Measurements from ENCODE around the gene TRIM43. TPM values are rescaled to one million over a fixed set of nuclear protein-coding genes. Genes with fewer than 3 reads are reported as not detected.
"Not testable (repeated sequence)": the region's sequence is repeated elsewhere in the genome, so short reads cannot be mapped to it uniquely, and the experiment has no call there.

TRIM43 gene
- total RNA-seq, 1 experiment from 2014 or later = not detected

- H3K9me3 ChIP-seq (replicated peaks) = not testable (repeated sequence)
These were observed 16.6 kb downstream of the TRIM43 start for GRCh38 chr2:95608356-95608755.

GRCh38 chr2:95609764-95610163 lies 18.0 kb downstream of the TRIM43 start:
- not testable (repeated sequence) for H3K27me3 ChIP-seq (replicated peaks); DNase-seq (ENCODE audit: low read depth in 1 of 2, low spot score in 2 of 2); H3K27ac ChIP-seq; H3K36me3 ChIP-seq; H3K9me3 ChIP-seq (replicated peaks); H3K4me3 ChIP-seq; H3K4me1 ChIP-seq (replicated peaks)

More at GRCh38 chr2:95608356-95608755, 16.6 kb downstream of the TRIM43 start:
- H3K4me3 ChIP-seq; DNase-seq (ENCODE audit: low read depth in 1 of 2, low spot score in 2 of 2); H3K36me3 ChIP-seq; H3K27ac ChIP-seq; H3K4me1 ChIP-seq (replicated peaks); H3K27me3 ChIP-seq (replicated peaks): not testable (repeated sequence)

DNA sequence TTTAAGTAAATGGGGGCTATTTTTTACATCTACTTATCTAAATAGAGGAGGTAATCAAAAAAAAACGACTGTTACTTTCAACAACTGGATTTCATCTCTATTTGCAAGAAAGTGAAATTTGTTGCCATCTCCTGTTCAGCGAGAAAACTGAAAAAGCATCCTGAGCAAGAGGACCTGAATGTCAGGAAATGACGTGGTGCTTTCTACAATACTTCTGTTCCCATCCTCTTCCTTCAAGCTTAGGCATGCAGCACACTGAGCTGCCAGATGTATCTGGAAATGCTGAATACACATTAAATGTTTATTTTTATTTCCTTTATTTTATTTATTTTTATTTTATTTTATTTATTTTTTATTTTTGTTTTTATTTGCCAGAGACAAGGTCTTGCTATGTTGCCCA lies 21.2 kb downstream of the TRIM43 start:
- not testable (repeated sequence) for H3K27ac ChIP-seq; H3K4me1 ChIP-seq (replicated peaks); DNase-seq (ENCODE audit: low read depth in 1 of 2, low spot score in 2 of 2); H3K4me3 ChIP-seq; H3K27me3 ChIP-seq (replicated peaks); H3K36me3 ChIP-seq; H3K9me3 ChIP-seq (replicated peaks)

DNA sequence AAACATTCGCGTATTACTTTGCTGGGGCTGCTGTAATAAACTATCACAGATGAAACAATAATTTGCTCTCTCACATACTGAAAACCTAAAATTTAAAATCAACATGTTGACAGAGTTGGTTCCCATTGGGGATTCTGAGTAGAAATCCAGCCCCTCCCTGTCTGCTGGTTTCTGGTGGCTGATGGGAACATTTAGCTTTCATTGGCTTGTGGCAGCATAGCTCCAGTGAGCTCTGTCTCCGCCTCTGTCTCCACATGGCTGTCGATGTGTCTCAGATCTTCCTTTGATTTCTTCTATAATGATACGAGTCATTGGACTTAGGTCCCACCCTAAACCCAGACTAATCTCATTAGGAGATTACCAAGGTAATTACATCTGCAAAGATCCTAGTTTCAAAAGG lies 30.9 kb downstream of the TRIM43 start:
- not testable (repeated sequence) for H3K27ac ChIP-seq; H3K4me1 ChIP-seq (replicated peaks); H3K9me3 ChIP-seq (replicated peaks); DNase-seq (ENCODE audit: low read depth in 1 of 2, low spot score in 2 of 2); H3K27me3 ChIP-seq (replicated peaks); H3K4me3 ChIP-seq; H3K36me3 ChIP-seq

DNA sequence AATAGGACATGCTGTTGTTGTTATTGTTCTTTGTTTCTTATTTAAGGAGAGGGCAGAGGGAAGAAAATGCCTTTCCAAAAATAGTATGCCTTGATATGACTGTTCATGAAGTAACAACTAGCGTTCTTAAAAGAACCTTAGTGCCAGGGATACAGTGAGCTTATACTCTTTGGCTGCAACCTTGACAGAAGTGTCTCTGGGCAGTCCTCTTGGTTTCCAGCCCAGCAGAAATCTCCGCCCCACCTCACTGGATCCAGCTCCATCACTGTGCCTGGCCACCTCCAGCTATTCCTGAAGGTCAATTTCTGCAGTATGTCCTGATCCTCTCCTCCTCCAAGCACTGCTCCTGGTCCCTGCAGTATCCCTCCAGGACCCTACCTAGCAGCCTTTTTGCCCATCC lies 39.2 kb downstream of the TRIM43 start:
- H3K9me3 ChIP-seq (replicated peaks); H3K27ac ChIP-seq; DNase-seq (ENCODE audit: low read depth in 1 of 2, low spot score in 2 of 2); H3K36me3 ChIP-seq; H3K4me3 ChIP-seq; H3K27me3 ChIP-seq (replicated peaks); H3K4me1 ChIP-seq (replicated peaks): not testable (repeated sequence)

GRCh38 chr2:95633626-95634259 lies 41.9 kb downstream of the TRIM43 start:
- DNase-seq (ENCODE audit: low read depth in 1 of 2, low spot score in 2 of 2); H3K27ac ChIP-seq; H3K9me3 ChIP-seq (replicated peaks); H3K36me3 ChIP-seq; H3K4me1 ChIP-seq (replicated peaks); H3K4me3 ChIP-seq; H3K27me3 ChIP-seq (replicated peaks): not testable (repeated sequence)

DNA sequence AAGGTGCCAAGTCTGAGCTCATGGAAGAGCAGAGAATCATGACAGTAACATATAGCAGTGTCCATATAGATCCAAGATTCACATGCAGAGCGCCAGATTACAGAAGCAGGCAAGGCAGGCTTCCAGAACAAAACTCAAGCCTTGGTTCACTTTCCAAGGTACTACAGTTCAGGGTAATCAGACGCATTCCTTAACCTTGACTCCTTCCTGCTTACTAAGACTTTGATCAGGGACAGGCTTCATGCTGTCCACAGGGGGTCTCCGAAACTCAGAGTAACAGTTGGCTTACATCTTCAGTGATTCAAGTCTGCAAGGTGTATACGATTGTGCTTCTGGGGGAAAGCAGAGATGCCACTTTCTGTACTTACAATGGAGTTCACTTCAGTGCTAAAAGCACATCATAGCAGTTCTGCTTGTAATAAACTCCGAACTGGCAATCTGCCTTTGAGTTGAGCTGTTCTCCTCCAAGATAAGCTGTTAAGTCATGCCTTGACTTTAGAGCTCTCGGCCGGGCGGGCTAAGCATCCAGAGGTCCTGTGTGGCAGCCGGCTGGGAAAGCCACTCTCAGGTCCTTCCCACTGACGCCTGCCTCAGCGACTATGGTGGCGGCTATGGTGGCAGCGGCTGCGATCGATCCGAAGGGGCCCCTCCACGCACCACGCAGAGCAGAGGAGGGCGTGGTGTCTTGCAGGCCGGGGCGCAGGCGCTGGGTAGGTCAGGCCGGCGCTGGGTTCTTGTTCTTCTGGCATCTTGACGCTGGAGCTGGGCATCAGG lies 48.9 kb downstream of the TRIM43 start:
- H3K4me1 ChIP-seq (replicated peaks); H3K36me3 ChIP-seq; H3K9me3 ChIP-seq (replicated peaks); DNase-seq (ENCODE audit: low read depth in 1 of 2, low spot score in 2 of 2); H3K27ac ChIP-seq; H3K27me3 ChIP-seq (replicated peaks); H3K4me3 ChIP-seq: not testable (repeated sequence)

DNA sequence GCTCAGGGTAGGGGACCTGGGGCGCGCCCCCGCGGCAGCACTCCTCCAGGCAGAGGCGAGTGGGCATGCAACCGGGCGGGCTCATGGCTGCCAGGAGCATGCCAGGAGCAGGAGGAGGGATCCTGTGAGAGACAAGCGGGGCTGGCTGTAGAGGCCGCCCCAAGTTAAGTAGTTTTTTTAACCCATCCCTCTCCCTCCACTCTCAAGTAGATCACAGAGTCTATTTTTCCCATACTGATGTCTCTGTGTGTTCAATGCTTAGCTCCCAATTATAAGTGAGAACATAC lies 49.4 kb downstream of the TRIM43 start:
- not testable (repeated sequence) for DNase-seq (ENCODE audit: low read depth in 1 of 2, low spot score in 2 of 2); H3K9me3 ChIP-seq (replicated peaks); H3K4me3 ChIP-seq; H3K27ac ChIP-seq; H3K27me3 ChIP-seq (replicated peaks); H3K36me3 ChIP-seq; H3K4me1 ChIP-seq (replicated peaks)

GRCh38 chr2:95641787-95642186 lies 50.0 kb downstream of the TRIM43 start:
- H3K4me3 ChIP-seq = not testable (repeated sequence)

DNA sequence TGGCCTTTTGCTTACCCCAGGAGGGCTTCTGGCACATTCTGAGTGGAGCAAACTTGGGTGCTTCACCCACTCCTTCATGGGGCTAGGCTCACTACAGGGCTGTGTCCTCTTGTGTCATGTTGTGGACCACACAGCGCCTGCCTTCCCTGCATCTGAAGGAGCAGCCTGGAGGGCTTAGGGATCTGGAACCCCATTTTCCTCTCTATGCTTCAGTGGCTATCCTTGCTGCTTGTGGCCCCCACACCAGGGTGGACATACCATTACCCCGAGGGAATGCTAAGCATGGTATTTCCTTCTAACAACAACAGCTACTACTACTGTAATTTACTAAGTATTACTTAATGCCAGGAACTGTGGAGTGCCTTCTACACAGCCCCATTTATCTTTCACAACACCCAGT lies 50.6 kb downstream of the TRIM43 start:
- not testable (repeated sequence) for H3K4me3 ChIP-seq; H3K4me1 ChIP-seq (replicated peaks); H3K36me3 ChIP-seq; H3K9me3 ChIP-seq (replicated peaks); H3K27me3 ChIP-seq (replicated peaks)
- peak in 1 of 2 experiments; percentile 55 for DNase-seq (ENCODE audit: low read depth in 1 of 2, low spot score in 2 of 2)
- H3K27ac ChIP-seq = peak overlapping the region; percentile 90

More at GRCh38 chr2:95641787-95642186, 50.0 kb downstream of the TRIM43 start:
- H3K9me3 ChIP-seq (replicated peaks); H3K4me1 ChIP-seq (replicated peaks); H3K36me3 ChIP-seq; H3K27ac ChIP-seq; H3K27me3 ChIP-seq (replicated peaks): not testable (repeated sequence)
- peak; percentile 60 to 87 for DNase-seq (ENCODE audit: low read depth in 1 of 2, low spot score in 2 of 2)

- H3K27ac ChIP-seq; H3K36me3 ChIP-seq; H3K9me3 ChIP-seq (replicated peaks); DNase-seq (ENCODE audit: low read depth in 1 of 2, low spot score in 2 of 2); H3K27me3 ChIP-seq (replicated peaks); H3K4me1 ChIP-seq (replicated peaks); H3K4me3 ChIP-seq: not testable (repeated sequence)
These were observed 51.1 kb downstream of the TRIM43 start for GRCh38 chr2:95642951-95643350.

DNA sequence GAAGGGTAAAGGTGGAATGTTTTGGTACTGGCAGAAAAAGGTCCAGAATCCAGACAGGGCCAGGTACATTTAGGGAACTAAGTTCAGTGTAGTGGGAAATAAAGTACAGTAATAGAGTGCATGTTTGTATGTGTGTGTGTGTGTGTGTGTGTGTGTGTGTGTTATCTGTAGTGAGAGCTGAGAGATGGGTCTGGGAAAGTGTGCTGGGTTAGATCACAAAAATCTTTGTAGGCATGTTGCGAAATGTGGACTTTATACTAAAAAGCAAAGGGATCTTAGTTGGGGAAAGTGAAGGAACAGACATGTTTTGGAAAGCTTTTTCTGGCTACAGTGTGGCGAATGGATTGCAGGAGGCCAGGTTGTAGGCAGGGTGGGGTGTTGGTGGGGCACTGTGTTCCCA lies 53.5 kb downstream of the TRIM43 start:
- H3K27me3 ChIP-seq (replicated peaks); H3K36me3 ChIP-seq; H3K27ac ChIP-seq; DNase-seq (ENCODE audit: low read depth in 1 of 2, low spot score in 2 of 2); H3K4me1 ChIP-seq (replicated peaks); H3K9me3 ChIP-seq (replicated peaks); H3K4me3 ChIP-seq: not testable (repeated sequence)

DNA sequence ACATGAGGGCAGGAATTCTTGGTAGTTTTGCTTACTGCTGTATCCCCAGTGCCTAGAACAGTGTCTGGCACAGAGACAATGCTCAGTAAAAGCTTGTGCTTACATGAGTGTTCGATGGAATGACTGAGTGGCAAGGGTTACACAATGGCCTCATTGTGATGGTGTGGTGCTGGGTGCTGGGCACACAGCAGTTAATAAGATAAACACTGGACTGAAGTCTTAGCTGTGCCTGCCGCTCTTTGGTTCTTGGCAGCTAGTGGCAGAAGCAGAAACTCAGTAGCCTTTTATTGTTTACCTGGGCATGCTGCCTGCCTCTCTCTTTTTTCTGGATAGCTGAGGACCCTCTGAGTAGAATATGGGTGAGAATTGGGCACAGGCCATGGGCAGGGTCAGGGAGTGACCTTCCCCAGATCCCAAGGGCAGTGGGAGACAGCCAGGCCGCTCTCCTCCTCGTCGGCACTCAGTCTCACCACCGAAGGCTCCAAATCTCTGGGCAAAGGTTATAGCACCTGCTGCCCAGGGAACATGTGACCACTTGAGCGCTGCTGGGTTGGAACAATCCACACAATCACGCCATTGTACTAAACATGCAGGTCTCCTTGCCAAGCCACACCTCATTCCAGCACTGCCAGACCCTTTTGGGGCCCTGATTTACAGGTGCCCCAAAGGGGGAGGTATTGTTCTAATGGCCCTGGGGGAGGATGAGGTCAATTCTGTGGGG lies 54.6 kb downstream of the TRIM43 start:
- not testable (repeated sequence) for DNase-seq (ENCODE audit: low read depth in 1 of 2, low spot score in 2 of 2); H3K36me3 ChIP-seq; H3K9me3 ChIP-seq (replicated peaks); H3K27ac ChIP-seq; H3K27me3 ChIP-seq (replicated peaks); H3K4me3 ChIP-seq; H3K4me1 ChIP-seq (replicated peaks)

DNA sequence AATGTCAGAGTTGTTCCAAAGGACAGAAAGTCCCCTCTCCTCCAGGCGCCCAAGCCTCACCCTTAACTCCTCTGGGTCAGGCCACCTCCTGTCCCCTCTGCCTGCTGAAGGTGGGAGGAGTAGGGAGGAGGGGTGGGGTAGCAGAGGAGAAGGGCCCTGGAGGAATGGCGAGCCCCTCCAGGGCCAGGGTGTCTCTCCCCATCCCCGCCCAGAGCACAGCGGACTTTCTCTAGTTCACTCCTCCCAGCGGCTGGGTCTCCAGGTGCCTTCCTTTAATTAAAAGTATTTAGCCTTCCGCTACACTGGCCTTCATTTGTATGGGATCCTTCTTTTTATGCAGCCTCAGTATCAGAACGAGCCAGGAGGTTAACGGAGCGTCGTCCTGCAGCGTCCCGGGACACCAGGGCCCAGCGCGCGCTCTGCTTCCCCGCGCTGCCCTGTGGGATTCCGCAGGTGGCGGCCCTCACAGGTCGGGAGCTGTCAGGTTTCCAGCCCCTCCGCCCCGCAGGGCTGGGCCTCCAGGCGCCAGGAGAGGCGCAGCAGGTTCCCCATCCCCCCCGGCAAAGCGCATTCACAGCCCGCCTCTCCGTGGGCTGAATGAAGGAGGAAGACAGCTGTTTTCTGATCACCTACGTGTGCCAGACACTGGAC lies 57.2 kb downstream of the TRIM43 start:
- H3K9me3 ChIP-seq (replicated peaks); DNase-seq (ENCODE audit: low read depth in 1 of 2, low spot score in 2 of 2); H3K4me1 ChIP-seq (replicated peaks); H3K4me3 ChIP-seq; H3K36me3 ChIP-seq; H3K27ac ChIP-seq; H3K27me3 ChIP-seq (replicated peaks): not testable (repeated sequence)
